ENCODE measurements around the gene FGGY.
A peak's percentile ranks its signal among the peaks of the same experiment; 100 is the strongest.
"Not testable (repeated sequence)": the region's sequence is repeated elsewhere in the genome, so short reads cannot be mapped to it uniquely, and the experiment has no call there.

The FGGY gene

GRCh38 chr1:59653142-59653958 lies 356.5 kb downstream of the FGGY start:
- not testable (repeated sequence) for H3K36me3 ChIP-seq (ENCODE audit: control insufficient read depth, insufficient read depth, low read length); H3K4me1 ChIP-seq (ENCODE audit: control insufficient read depth, insufficient read depth, low read length); H3K27me3 ChIP-seq (ENCODE audit: control insufficient read depth, insufficient read depth, low read length, poor library complexity, severe bottlenecking); H3K9me3 ChIP-seq (ENCODE audit: control insufficient read depth, low read length); H3K4me3 ChIP-seq (ENCODE audit: insufficient read depth, low read depth, low read length); H3K27ac ChIP-seq (ENCODE audit: insufficient read depth, low read depth, low read length, poor library complexity, severe bottlenecking)
- 95 to 96% methylated on average over 14 to 19 of the region's 30 CpGs for WGBS, 2 experiments

- WGBS, 2 experiments = 83 to 96% methylated on average over 2 of the region's 2 CpGs
- Histone ChIP-seq H3K27me3 (ENCODE audit: control insufficient read depth, insufficient read depth, low read length, poor library complexity, severe bottlenecking) (no peaks in the 10 kb centered on the region), H3K36me3 (ENCODE audit: control insufficient read depth, insufficient read depth, low read length) (no peaks in the 10 kb centered on the region), H3K4me3 (ENCODE audit: insufficient read depth, low read depth, low read length) (no peak overlapping the region), H3K4me1 (ENCODE audit: control insufficient read depth, insufficient read depth, low read length) (no peaks in the 10 kb centered on the region), H3K9me3 (ENCODE audit: control insufficient read depth, low read length) (no peaks in the 10 kb centered on the region), H3K27ac (ENCODE audit: insufficient read depth, low read depth, low read length, poor library complexity, severe bottlenecking) (no peak overlapping the region)
Measured at GRCh38 chr1:59653968-59654367, 357.1 kb downstream of the FGGY start.

GRCh38 chr1:59657873-59658465 lies 361.1 kb downstream of the FGGY start:
- H3K9me3 ChIP-seq (ENCODE audit: control insufficient read depth, low read length) = no peaks in the 10 kb centered on the region
- no peak overlapping the region for H3K27ac ChIP-seq (ENCODE audit: insufficient read depth, low read depth, low read length, poor library complexity, severe bottlenecking)
- no peaks in the 10 kb centered on the region for H3K36me3 ChIP-seq (ENCODE audit: control insufficient read depth, insufficient read depth, low read length)
- WGBS, 2 experiments = 88 to 95% methylated on average over 3 of the region's 3 CpGs
- no peak overlapping the region for H3K4me3 ChIP-seq (ENCODE audit: insufficient read depth, low read depth, low read length)
- no peaks in the 10 kb centered on the region for H3K27me3 ChIP-seq (ENCODE audit: control insufficient read depth, insufficient read depth, low read length, poor library complexity, severe bottlenecking)
- no peaks in the 10 kb centered on the region for H3K4me1 ChIP-seq (ENCODE audit: control insufficient read depth, insufficient read depth, low read length)

GRCh38 chr1:59664166-59664565 lies 367.3 kb downstream of the FGGY start:
- H3K9me3 ChIP-seq (ENCODE audit: control insufficient read depth, low read length) = no peaks in the 10 kb centered on the region
- H3K4me1 ChIP-seq (ENCODE audit: control insufficient read depth, insufficient read depth, low read length) = peaks cover 20% of the 10 kb centered on the region
- H3K27ac ChIP-seq (ENCODE audit: insufficient read depth, low read depth, low read length, poor library complexity, severe bottlenecking) = no peak overlapping the region
- no peak overlapping the region for H3K4me3 ChIP-seq (ENCODE audit: insufficient read depth, low read depth, low read length)
- no peaks in the 10 kb centered on the region for H3K36me3 ChIP-seq (ENCODE audit: control insufficient read depth, insufficient read depth, low read length)
- no peaks in the 10 kb centered on the region for H3K27me3 ChIP-seq (ENCODE audit: control insufficient read depth, insufficient read depth, low read length, poor library complexity, severe bottlenecking)
- 28 to 37% methylated on average over 6 of the region's 6 CpGs for WGBS, 2 experiments

DNA sequence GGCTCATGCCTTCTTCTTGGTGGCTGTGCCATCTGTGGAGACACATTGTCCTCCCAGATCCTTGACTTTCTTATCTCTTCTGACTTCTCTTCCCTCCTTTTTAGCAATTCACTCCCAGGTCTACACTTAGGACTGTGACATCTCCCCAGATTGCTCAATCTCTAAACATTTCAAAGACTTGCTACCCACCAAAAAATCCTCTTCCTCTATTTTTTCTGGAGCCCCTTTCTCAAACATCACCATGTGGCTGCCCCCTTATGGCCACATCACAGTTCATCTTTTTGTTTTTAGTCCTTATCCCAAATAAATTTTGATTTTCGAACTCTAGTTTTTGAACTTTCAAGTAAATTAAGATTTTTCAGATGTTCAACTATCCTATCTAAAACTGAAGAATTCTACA lies 369.2 kb downstream of the FGGY start:
- WGBS, 2 experiments = 100% methylated on average over 1 of the region's 1 CpG
- Histone ChIP-seq H3K27ac (ENCODE audit: insufficient read depth, low read depth, low read length, poor library complexity, severe bottlenecking) (no peak overlapping the region), H3K36me3 (ENCODE audit: control insufficient read depth, insufficient read depth, low read length) (no peaks in the 10 kb centered on the region), H3K4me1 (ENCODE audit: control insufficient read depth, insufficient read depth, low read length) (peaks cover 33% of the 10 kb centered on the region), H3K27me3 (ENCODE audit: control insufficient read depth, insufficient read depth, low read length, poor library complexity, severe bottlenecking) (no peaks in the 10 kb centered on the region), H3K9me3 (ENCODE audit: control insufficient read depth, low read length) (no peaks in the 10 kb centered on the region), H3K4me3 (ENCODE audit: insufficient read depth, low read depth, low read length) (no peak overlapping the region)

- Histone ChIP-seq H3K27me3 (ENCODE audit: control insufficient read depth, insufficient read depth, low read length, poor library complexity, severe bottlenecking) (no peaks in the 10 kb centered on the region), H3K36me3 (ENCODE audit: control insufficient read depth, insufficient read depth, low read length) (no peaks in the 10 kb centered on the region), H3K27ac (ENCODE audit: insufficient read depth, low read depth, low read length, poor library complexity, severe bottlenecking) (no peak overlapping the region), H3K4me3 (ENCODE audit: insufficient read depth, low read depth, low read length) (no peak overlapping the region), H3K4me1 (ENCODE audit: control insufficient read depth, insufficient read depth, low read length) (peaks cover 33% of the 10 kb centered on the region), H3K9me3 (ENCODE audit: control insufficient read depth, low read length) (no peaks in the 10 kb centered on the region)
- 94 to 95% methylated on average over 3 of the region's 3 CpGs for WGBS, 2 experiments
Measured at GRCh38 chr1:59667020-59667419, 370.1 kb downstream of the FGGY start.

DNA sequence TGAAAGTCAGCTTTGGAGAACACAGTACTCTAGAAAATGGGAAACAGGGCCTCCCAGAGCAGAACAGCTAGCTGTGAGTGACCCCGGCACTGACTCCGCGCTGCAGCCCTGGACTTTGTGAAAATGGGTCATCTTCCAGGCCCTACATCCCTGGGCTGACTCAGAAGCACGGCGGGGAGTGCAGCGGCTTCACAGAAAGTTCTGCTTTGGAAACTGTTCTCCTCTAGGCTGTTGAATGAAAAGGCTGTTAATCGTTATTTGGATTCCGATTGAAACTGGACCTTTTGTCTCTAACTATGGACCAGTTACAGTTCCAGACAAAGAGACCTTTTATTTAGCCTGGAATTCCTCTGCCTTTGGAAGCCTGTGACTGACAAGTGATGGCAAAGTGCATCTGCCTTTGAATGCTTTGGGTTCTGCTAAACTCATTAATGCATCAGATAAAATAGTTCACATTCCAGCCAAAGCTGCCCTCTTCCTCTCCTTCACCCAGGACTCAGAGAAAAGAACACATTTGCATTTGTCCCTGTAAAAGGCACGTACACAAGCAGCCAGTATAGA lies 372.9 kb downstream of the FGGY start:
- Histone ChIP-seq H3K4me1 (ENCODE audit: control insufficient read depth, insufficient read depth, low read length) (peaks cover 30% of the 10 kb centered on the region), H3K36me3 (ENCODE audit: control insufficient read depth, insufficient read depth, low read length) (no peaks in the 10 kb centered on the region), H3K27me3 (ENCODE audit: control insufficient read depth, insufficient read depth, low read length, poor library complexity, severe bottlenecking) (no peaks in the 10 kb centered on the region), H3K9me3 (ENCODE audit: control insufficient read depth, low read length) (no peaks in the 10 kb centered on the region), H3K27ac (ENCODE audit: insufficient read depth, low read depth, low read length, poor library complexity, severe bottlenecking) (peak overlapping the region; percentile 88), H3K4me3 (ENCODE audit: insufficient read depth, low read depth, low read length) (no peak overlapping the region)
- WGBS, 2 experiments = 2 to 9% methylated on average over 9 of the region's 9 CpGs

DNA sequence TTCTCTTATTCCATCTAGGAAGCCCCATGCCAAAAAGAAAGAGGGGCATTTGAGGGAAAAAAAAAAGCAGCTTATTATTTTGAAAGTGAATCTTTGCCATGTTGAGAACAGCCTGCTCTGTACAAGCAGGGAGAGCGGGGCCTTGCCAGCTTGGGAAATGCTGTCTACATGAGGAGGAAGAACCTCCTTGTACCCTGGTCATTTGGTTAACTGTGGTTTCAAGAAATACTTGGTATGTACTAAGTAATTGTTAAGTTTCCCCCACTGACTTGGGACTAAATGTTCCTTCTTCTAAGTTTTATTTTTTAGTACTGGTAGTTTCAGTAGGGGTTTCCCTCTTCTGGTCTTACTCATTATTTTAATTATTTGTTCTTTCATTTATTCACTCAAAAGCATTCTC lies 373.8 kb downstream of the FGGY start:
- Histone ChIP-seq H3K4me1 (ENCODE audit: control insufficient read depth, insufficient read depth, low read length) (peaks cover 28% of the 10 kb centered on the region), H3K9me3 (ENCODE audit: control insufficient read depth, low read length) (no peaks in the 10 kb centered on the region), H3K4me3 (ENCODE audit: insufficient read depth, low read depth, low read length) (no peak overlapping the region), H3K27ac (ENCODE audit: insufficient read depth, low read depth, low read length, poor library complexity, severe bottlenecking) (peak overlapping the region; percentile 88), H3K36me3 (ENCODE audit: control insufficient read depth, insufficient read depth, low read length) (no peaks in the 10 kb centered on the region), H3K27me3 (ENCODE audit: control insufficient read depth, insufficient read depth, low read length, poor library complexity, severe bottlenecking) (no peaks in the 10 kb centered on the region)
- WGBS, 2 experiments = 90 to 97% methylated on average over 1 of the region's 1 CpG

DNA sequence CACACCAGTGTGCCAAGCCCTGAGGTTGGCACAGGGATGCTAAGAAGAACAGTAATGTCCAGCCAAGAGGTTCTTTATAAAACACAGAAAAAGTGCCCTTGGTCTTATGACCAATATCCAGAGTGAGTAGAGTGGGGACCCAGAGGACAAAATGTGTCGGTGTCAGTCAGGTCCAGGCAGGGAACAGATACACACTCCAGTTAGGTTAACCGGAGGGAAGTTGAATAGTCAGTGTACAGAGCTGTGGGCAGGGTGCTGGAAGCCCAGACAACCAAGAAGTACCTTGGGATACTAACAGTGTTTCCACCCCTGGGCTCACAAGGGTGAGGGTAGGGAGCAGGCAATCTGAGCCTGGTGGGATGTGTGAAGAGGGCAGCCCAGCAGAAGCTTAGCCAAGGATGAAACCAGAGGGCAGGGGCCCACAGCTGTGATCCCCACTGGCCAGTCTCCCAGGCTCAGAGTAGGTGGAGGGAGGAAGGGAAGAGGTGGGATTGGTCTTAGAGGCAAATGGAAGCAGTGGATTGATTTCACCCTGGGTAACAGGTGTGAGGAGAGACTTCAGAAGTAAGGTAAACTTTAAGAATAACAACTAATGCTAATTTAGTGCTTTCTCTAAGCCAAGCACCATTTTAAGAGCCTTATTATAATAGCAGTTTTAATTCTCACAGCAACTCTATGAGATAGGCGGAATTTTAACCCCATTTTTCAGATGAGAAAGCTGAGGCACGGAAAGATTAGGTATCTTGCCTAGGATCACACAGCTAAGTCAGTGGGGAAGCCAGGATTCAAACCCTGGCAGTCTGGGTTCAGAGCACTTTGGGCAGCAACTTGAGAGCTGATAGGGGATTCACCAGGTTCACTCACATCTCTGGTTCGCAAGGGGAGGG lies 374.4 kb downstream of the FGGY start:
- WGBS, 2 experiments = 95% methylated on average over 5 of the region's 5 CpGs

DNA sequence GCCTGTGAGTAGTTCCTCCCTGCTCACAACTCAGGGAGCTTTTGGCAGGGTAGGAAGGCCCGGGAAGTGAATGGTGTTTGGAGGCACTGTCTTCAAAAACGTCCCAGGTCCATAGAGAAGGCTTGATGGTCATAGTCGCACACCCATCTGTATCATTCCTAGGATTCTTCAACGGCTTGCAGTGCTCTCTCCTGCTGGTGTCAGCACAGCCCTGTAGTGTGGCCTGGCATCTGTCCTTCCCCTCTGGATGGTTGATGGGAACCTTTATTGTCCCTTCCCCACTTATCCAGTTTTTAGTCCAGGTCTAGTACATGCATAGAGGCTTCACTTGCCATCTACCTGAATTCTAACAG lies 375.0 kb downstream of the FGGY start:
- Histone ChIP-seq H3K4me1 (ENCODE audit: control insufficient read depth, insufficient read depth, low read length) (peaks cover 38% of the 10 kb centered on the region), H3K9me3 (ENCODE audit: control insufficient read depth, low read length) (no peaks in the 10 kb centered on the region), H3K27ac (ENCODE audit: insufficient read depth, low read depth, low read length, poor library complexity, severe bottlenecking) (no peak overlapping the region), H3K27me3 (ENCODE audit: control insufficient read depth, insufficient read depth, low read length, poor library complexity, severe bottlenecking) (no peaks in the 10 kb centered on the region), H3K4me3 (ENCODE audit: insufficient read depth, low read depth, low read length) (no peak overlapping the region), H3K36me3 (ENCODE audit: control insufficient read depth, insufficient read depth, low read length) (no peaks in the 10 kb centered on the region)
- WGBS, 2 experiments = 83 to 87% methylated on average over 4 of the region's 4 CpGs

More for the DNA sequence above, 374.4 kb downstream of the FGGY start:
- H3K27ac ChIP-seq (ENCODE audit: insufficient read depth, low read depth, low read length, poor library complexity, severe bottlenecking) = no peak overlapping the region
- H3K27me3 ChIP-seq (ENCODE audit: control insufficient read depth, insufficient read depth, low read length, poor library complexity, severe bottlenecking) = no peaks in the 10 kb centered on the region
- H3K9me3 ChIP-seq (ENCODE audit: control insufficient read depth, low read length) = no peaks in the 10 kb centered on the region
- H3K4me3 ChIP-seq (ENCODE audit: insufficient read depth, low read depth, low read length) = no peak overlapping the region
- peaks cover 32% of the 10 kb centered on the region for H3K4me1 ChIP-seq (ENCODE audit: control insufficient read depth, insufficient read depth, low read length)
- no peaks in the 10 kb centered on the region for H3K36me3 ChIP-seq (ENCODE audit: control insufficient read depth, insufficient read depth, low read length)

Data from ectodermal cell (in vitro differentiated cells).